Hepatocyte (in vitro differentiated cells): ENCODE measurements around the gene RHPN2. TPM values are rescaled to one million over a fixed set of nuclear protein-coding genes. Genes with fewer than 3 reads are reported as not detected.
"Not testable (repeated sequence)": the region's sequence is repeated elsewhere in the genome, so short reads cannot be mapped to it uniquely, and the experiment has no call there.

Experiments
- DNase-seq: peaks from one replicate; pipeline ENCODE4 v3.0.0-alpha.2; 2016; ENCODE audit warnings: low spot score
- H2AFZ ChIP-seq: fragments of 200-600 bp; sonication (generic); 2 replicates; pipeline ENCODE4 v1.6.0; 2016; ENCODE audit warnings: antibody characterized with exemption, mild to moderate bottlenecking
- H3K27ac ChIP-seq: fragments of 200-600 bp; sonication (generic); 2 replicates; pipeline ENCODE4 v1.5.1; 2016; ENCODE audit warnings: mild to moderate bottlenecking
- H3K27me3 ChIP-seq: fragments of 200-600 bp; sonication (generic); 2 replicates; pipeline ENCODE4 v1.6.1; 2016
- H3K36me3 ChIP-seq: fragments of 200-600 bp; sonication (generic); replicated peaks from 2 replicates; pipeline ENCODE4 v1.5.1; 2016; ENCODE audit warnings: low read depth; ENCODE audit not compliant: insufficient read depth
- H3K4me1 ChIP-seq: fragments of 200-600 bp; sonication (generic); 2 replicates; pipeline ENCODE4 v1.5.1; 2016; ENCODE audit warnings: mild to moderate bottlenecking, moderate library complexity; ENCODE audit not compliant: insufficient read depth
- H3K4me2 ChIP-seq: fragments of 200-600 bp; sonication (generic); 2 replicates; pipeline ENCODE4 v1.6.0; 2016
- H3K4me3 ChIP-seq: fragments of 200-600 bp; sonication (generic); 2 replicates; pipeline ENCODE4 v1.5.1; 2016; ENCODE audit warnings: mild to moderate bottlenecking
- H3K79me2 ChIP-seq: fragments of 200-600 bp; sonication (generic); 2 replicates; pipeline ENCODE4 v1.6.0; 2017; ENCODE audit warnings: mild to moderate bottlenecking
- H3K9me2 ChIP-seq: fragments of 200-600 bp; sonication (generic); replicated peaks from 2 replicates; pipeline ENCODE4 v1.6.0; 2017; ENCODE audit warnings: mild to moderate bottlenecking; ENCODE audit not compliant: insufficient read depth
- H3K9me3 ChIP-seq: fragments of 200-600 bp; sonication (generic); 2 replicates; pipeline ENCODE4 v1.5.1; 2016; ENCODE audit warnings: low read depth, mild to moderate bottlenecking
- H4K20me1 ChIP-seq: fragments of 200-600 bp; sonication (generic); 2 replicates; pipeline ENCODE4 v1.6.0; 2016; ENCODE audit warnings: mild to moderate bottlenecking; ENCODE audit not compliant: insufficient read depth, poor library complexity, severe bottlenecking
- EZH2 ChIP-seq: fragments of 200-600 bp; sonication (generic); IDR thresholded peaks from 2 replicates; pipeline ENCODE4 v1.6.1; 2016; ENCODE audit warnings: antibody characterized with exemption, mild to moderate bottlenecking, borderline replicate concordance
- EZH2phosphoT487 ChIP-seq: fragments of 200-600 bp; sonication (generic); IDR thresholded peaks from one replicate; pipeline ENCODE4 v1.6.1; 2018; ENCODE audit warnings: antibody characterized with exemption, mild to moderate bottlenecking, low read depth, moderate library complexity; ENCODE audit not compliant: unreplicated experiment, severe bottlenecking
- WGBS: methylation state at CpG from one replicate; pipeline ENCODE4 v1.1.6; 2016; ENCODE audit warnings: low lambda C conversion rate; ENCODE audit errors: missing lambda C conversion rate; 5-methylcytosine and 5-hydroxymethylcytosine counted together
- polyA plus RNA-seq: library from polyadenylated mRNA; unstranded; fragments of >200 nt; fragmentation: Nextera tagmentation; extraction: Ambion mirVana; gene quantifications from 2 replicates; pipeline ENCODE4 v1.2.1, GENCODE V29; 2016
- total RNA-seq: library from RNA; depleted of rRNA; stranded (reverse); fragments of >200 nt; gene quantifications from 2 replicates; pipeline ENCODE4 v1.2.3, GENCODE V29; 2014
- TF ChIP-seq, protein P1 (sequence below): fragments of 200-600 bp; sonication (generic); IDR thresholded peaks from 2 replicates; pipeline ENCODE4 v1.5.1; 2016; ENCODE audit warnings: antibody characterized with exemption, mild to moderate bottlenecking; ENCODE audit not compliant: poor library complexity

The RHPN2 gene
- total and polyA plus RNA-seq, 2 experiments from 2014 or later, result 44.3 to 67.9 TPM

DNA sequence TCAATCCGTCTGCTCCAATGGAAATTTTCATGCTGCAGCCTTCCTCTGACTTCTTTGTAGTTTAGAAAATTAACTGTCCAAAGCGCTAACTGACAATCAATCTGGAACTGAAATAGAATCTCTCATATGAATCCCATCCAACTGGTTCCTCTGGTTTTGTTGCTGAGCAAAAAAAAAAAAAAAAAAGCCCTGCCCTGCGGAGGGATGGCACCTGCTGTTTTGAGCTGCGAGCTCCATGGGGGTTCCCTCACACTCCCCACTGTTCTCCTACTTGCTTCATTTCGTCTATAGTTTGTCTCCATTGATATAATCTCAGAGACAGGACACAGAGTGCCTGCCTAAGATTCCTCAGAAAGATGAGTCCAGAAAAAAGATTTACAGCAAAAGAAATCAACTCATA, 59.2 kb downstream of the RHPN2 start:
- no peaks in the 10 kb centered on the region for H4K20me1 ChIP-seq
- H3K4me3 ChIP-seq, result no peak overlapping the region
- no peak overlapping the region for H2AFZ ChIP-seq
- no peak overlapping the region for H3K27ac ChIP-seq
- H3K9me3 ChIP-seq, result no peaks in the 10 kb centered on the region
- WGBS, result 64% methylated on average over 5 of the region's 5 CpGs
- H3K27me3 ChIP-seq, result no peaks in the 10 kb centered on the region
- H3K4me2 ChIP-seq, result no peak overlapping the region
- TF ChIP-seq, protein P1, sequence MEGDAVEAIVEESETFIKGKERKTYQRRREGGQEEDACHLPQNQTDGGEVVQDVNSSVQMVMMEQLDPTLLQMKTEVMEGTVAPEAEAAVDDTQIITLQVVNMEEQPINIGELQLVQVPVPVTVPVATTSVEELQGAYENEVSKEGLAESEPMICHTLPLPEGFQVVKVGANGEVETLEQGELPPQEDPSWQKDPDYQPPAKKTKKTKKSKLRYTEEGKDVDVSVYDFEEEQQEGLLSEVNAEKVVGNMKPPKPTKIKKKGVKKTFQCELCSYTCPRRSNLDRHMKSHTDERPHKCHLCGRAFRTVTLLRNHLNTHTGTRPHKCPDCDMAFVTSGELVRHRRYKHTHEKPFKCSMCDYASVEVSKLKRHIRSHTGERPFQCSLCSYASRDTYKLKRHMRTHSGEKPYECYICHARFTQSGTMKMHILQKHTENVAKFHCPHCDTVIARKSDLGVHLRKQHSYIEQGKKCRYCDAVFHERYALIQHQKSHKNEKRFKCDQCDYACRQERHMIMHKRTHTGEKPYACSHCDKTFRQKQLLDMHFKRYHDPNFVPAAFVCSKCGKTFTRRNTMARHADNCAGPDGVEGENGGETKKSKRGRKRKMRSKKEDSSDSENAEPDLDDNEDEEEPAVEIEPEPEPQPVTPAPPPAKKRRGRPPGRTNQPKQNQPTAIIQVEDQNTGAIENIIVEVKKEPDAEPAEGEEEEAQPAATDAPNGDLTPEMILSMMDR, result no peak
- TF ChIP-seq EZH2phosphoT487 (no peak), EZH2 (no peak)
- H3K79me2 ChIP-seq, result no peaks in the 10 kb centered on the region
- no peaks in the 10 kb centered on the region for H3K9me2 ChIP-seq
- H3K4me1 ChIP-seq, result no peaks in the 10 kb centered on the region
- no peaks in the 10 kb centered on the region for H3K36me3 ChIP-seq
- DNase-seq, result no peak

DNA sequence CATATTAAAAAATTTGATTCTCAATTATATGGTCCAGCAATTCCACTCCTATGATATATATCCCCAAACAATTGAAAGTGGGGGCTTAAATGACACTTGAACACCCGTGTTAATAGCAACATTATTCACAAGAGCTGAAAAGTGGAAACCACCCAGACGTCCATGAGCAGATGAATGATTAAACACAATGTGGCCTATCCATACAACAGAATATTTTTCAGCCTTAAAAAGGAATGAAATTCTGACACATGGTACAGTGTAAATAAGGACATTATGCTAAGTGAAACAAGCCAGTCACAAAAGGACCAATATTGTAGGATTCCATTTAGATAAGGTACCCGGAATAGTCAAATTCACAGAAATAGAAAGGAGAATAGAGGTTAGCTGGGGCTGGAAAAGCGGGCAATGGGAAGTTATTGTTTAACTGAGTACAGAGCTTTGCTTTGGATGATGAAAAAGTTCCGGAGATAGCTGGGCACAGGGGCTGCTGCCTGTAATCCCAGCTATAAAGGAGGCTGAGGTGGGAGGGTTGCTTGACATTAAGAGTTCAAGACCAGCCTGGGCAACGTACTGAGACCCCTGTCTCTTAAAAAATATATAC, 61.2 kb downstream of the RHPN2 start:
- peak; percentile 26 for DNase-seq
- not testable (repeated sequence) for H3K79me2 ChIP-seq, H3K27me3 ChIP-seq, H3K36me3 ChIP-seq, H3K4me1 ChIP-seq, H3K4me3 ChIP-seq, H2AFZ ChIP-seq, H4K20me1 ChIP-seq, H3K4me2 ChIP-seq, H3K27ac ChIP-seq, H3K9me3 ChIP-seq, H3K9me2 ChIP-seq
- WGBS, result 70% methylated on average over 6 of the region's 6 CpGs

DNA sequence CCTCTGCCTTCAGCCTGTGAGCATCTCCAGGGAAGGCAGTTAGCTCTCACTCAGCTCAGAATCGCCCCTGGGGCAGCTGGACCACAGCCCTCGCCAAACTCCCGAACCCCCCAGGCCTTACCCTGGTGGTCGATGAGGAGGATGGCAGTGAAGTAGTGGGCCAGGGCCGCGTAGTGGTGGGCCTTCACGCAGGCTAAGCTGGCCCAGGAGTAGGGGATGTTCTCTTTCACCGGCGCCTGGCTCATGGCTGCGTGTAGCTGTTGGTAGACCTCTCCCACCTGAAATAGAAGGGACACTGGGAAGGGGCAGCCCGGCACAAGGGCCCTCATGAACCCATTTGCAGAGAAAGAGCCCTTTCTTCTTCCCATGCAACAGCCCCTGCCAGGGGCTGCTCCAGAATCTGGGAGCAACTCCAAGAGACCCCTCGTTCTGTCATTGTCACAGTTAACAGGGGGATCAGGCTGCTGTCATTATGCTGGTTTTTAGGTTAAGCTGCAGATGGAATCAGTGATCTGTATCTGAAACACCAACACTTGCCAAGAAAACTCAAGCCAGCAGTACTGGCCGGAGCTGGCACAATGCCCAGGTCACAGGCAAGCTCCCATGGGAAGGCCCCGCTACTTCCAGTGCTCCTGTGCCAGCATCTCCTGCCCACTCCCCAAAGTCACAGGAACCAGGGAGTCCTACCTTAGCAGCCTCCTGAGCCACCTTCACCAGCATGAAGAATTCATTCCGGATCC, 62.4 kb downstream of the RHPN2 start:
- not testable (repeated sequence) for H3K36me3 ChIP-seq, H4K20me1 ChIP-seq, H3K79me2 ChIP-seq, H3K4me1 ChIP-seq, H3K27ac ChIP-seq, H3K4me2 ChIP-seq, H3K9me2 ChIP-seq, H3K9me3 ChIP-seq, H2AFZ ChIP-seq, DNase-seq, H3K27me3 ChIP-seq, H3K4me3 ChIP-seq
- 84% methylated on average over 15 of the region's 15 CpGs for WGBS

DNA sequence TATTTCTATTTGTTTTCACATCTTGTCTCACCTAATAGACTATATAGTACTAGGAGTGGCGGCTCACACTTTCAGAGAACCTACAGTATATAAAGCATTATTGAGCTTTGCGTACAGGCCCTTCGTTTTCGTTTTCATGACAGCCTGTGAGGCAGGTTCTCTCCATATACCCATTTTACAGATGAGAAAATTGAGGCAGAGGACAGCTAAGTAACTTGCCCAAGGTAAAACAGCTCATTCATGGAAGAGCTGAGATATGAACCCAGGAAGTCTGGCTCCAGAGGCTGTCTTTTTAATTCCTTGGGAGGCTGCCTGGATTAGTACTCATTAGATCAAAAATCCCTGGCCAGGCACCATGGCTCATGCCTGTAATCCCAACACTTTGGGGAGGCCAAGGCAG, 63.8 kb downstream of the RHPN2 start:
- no peaks in the 10 kb centered on the region for H3K9me3 ChIP-seq
- no peak for DNase-seq
- no peaks in the 10 kb centered on the region for H3K9me2 ChIP-seq
- no peak overlapping the region for H3K27ac ChIP-seq
- H2AFZ ChIP-seq, result no peak overlapping the region
- H3K27me3 ChIP-seq, result no peaks in the 10 kb centered on the region
- no peak overlapping the region for H3K4me2 ChIP-seq
- H3K4me1 ChIP-seq, result peaks cover 2% of the 10 kb centered on the region
- H3K36me3 ChIP-seq, result no peaks in the 10 kb centered on the region
- H4K20me1 ChIP-seq, result no peaks in the 10 kb centered on the region
- H3K4me3 ChIP-seq, result no peak overlapping the region
- TF ChIP-seq, protein P1, result no peak
- no peak for TF ChIP-seq EZH2phosphoT487
- no peak for TF ChIP-seq EZH2
- H3K79me2 ChIP-seq, result no peaks in the 10 kb centered on the region
- WGBS, result 98% methylated on average over 4 of the region's 4 CpGs
